NCI-H2029 (cell line): ENCODE measurements around the gene HOPX.
"Not testable (repeated sequence)": the region's sequence is repeated elsewhere in the genome, so short reads cannot be mapped to it uniquely, and the experiment has no call there.

Source experiments
- DNase-seq: peaks from one replicate; lab custom pipeline; 2025; lab: John Stamatoyannopoulos, UW

HOPX gene

GRCh38 chr4:56681158-56681852, at the start of gene HOPX:
Gene HOPX, minus strand, starts transcription at chr4:56681296. Its CDS starts 23,480 bp downstream, at chr4:56657816.
- peak; percentile 62 for DNase-seq

GRCh38 chr4:56730097-56730496, 49.0 kb upstream of the HOPX start:
- DNase-seq: no peak

- DNase-seq: peak; percentile 94
Measured at GRCh38 chr4:56728512-56728911, 47.4 kb upstream of the HOPX start.

- no peak for DNase-seq
Measured at GRCh38 chr4:56727150-56727549, 46.1 kb upstream of the HOPX start.

GRCh38 chr4:56726593-56726992, 45.5 kb upstream of the HOPX start:
- DNase-seq: not testable (repeated sequence)

GRCh38 chr4:56723659-56724230, 42.6 kb upstream of the HOPX start:
- DNase-seq: no peak

- no peak for DNase-seq
Measured at GRCh38 chr4:56723201-56723605, 42.1 kb upstream of the HOPX start.

- no peak for DNase-seq
Measured at GRCh38 chr4:56708146-56708545, 27.1 kb upstream of the HOPX start.

GRCh38 chr4:56705966-56706365, 24.9 kb upstream of the HOPX start:
- DNase-seq: no peak

GRCh38 chr4:56705334-56705733, 24.2 kb upstream of the HOPX start:
- DNase-seq: no peak

- no peak for DNase-seq
Measured at GRCh38 chr4:56704089-56704871, 23.2 kb upstream of the HOPX start.

GRCh38 chr4:56703378-56703777, 22.3 kb upstream of the HOPX start:
- no peak for DNase-seq

- DNase-seq: no peak
Measured at GRCh38 chr4:56701644-56702043, 20.5 kb upstream of the HOPX start.

- DNase-seq: no peak
Measured at GRCh38 chr4:56701161-56701480, 20.0 kb upstream of the HOPX start.

GRCh38 chr4:56699537-56700105, 18.5 kb upstream of the HOPX start:
- DNase-seq: no peak

GRCh38 chr4:56698329-56698728, 17.2 kb upstream of the HOPX start:
- DNase-seq: peak; percentile 36

GRCh38 chr4:56696056-56696455, 15.0 kb upstream of the HOPX start:
- DNase-seq: no peak

- DNase-seq: not testable (repeated sequence)
Measured at GRCh38 chr4:56693476-56693875, 12.4 kb upstream of the HOPX start.

- no peak for DNase-seq
Measured at GRCh38 chr4:56692576-56692975, 11.5 kb upstream of the HOPX start.

- no peak for DNase-seq
Measured at GRCh38 chr4:56691425-56691824, 10.3 kb upstream of the HOPX start.

GRCh38 chr4:56690393-56690792, 9.3 kb upstream of the HOPX start:
- DNase-seq: no peak

GRCh38 chr4:56689201-56689969, 8.3 kb upstream of the HOPX start:
- DNase-seq: no peak
